Measurements from ENCODE around the gene LAG3.
A peak's percentile ranks its signal among the peaks of the same experiment; 100 is the strongest.

LAG3 gene

GRCh38 chr12:6771509-6772330, 600 bp upstream of the LAG3 start:
- Histone ChIP-seq H3K36me3 (ENCODE audit: control insufficient read depth in 2 of 2, insufficient read depth in 2 of 2, low read length in 2 of 2) (peaks cover 0 to 2% of the 10 kb centered on the region in 2 donors), H3K27ac (ENCODE audit: low read depth in 2 of 2, low read length in 2 of 2) (peak overlapping the region in 1 of 2 donors; percentile 58), H3K27me3 (ENCODE audit: control insufficient read depth in 2 of 2, insufficient read depth in 2 of 2, low read length in 2 of 2) (peaks cover 0 to 2% of the 10 kb centered on the region in 2 donors), H3K9ac (ENCODE audit: low read depth in 1 of 2, low read length in 2 of 2) (no peak overlapping the region), H3K4me1 (ENCODE audit: control insufficient read depth in 2 of 2, insufficient read depth in 2 of 2, low read length in 2 of 2) (peaks cover 26 to 31% of the 10 kb centered on the region in 2 donors), H3K9me3 (ENCODE audit: control insufficient read depth in 2 of 2, low read length in 2 of 2) (no peaks in the 10 kb centered on the region), H3K4me3 (ENCODE audit: low read length in 2 of 2) (no peak overlapping the region)

GRCh38 chr12:6772726-6773589, 638 bp downstream of the LAG3 start:
- Histone ChIP-seq H3K27me3 (ENCODE audit: control insufficient read depth in 2 of 2, insufficient read depth in 2 of 2, low read length in 2 of 2) (peaks cover 0 to 2% of the 10 kb centered on the region in 2 donors), H3K4me1 (ENCODE audit: control insufficient read depth in 2 of 2, insufficient read depth in 2 of 2, low read length in 2 of 2) (peaks cover 21 to 26% of the 10 kb centered on the region in 2 donors), H3K27ac (ENCODE audit: low read depth in 2 of 2, low read length in 2 of 2) (peak overlapping the region in 1 of 2 donors; percentile 58), H3K9ac (ENCODE audit: low read depth in 1 of 2, low read length in 2 of 2) (no peak overlapping the region), H3K36me3 (ENCODE audit: control insufficient read depth in 2 of 2, insufficient read depth in 2 of 2, low read length in 2 of 2) (peaks cover 0 to 2% of the 10 kb centered on the region in 2 donors), H3K4me3 (ENCODE audit: low read length in 2 of 2) (peak overlapping the region; percentile 2 to 53), H3K9me3 (ENCODE audit: control insufficient read depth in 2 of 2, low read length in 2 of 2) (no peaks in the 10 kb centered on the region)

DNA sequence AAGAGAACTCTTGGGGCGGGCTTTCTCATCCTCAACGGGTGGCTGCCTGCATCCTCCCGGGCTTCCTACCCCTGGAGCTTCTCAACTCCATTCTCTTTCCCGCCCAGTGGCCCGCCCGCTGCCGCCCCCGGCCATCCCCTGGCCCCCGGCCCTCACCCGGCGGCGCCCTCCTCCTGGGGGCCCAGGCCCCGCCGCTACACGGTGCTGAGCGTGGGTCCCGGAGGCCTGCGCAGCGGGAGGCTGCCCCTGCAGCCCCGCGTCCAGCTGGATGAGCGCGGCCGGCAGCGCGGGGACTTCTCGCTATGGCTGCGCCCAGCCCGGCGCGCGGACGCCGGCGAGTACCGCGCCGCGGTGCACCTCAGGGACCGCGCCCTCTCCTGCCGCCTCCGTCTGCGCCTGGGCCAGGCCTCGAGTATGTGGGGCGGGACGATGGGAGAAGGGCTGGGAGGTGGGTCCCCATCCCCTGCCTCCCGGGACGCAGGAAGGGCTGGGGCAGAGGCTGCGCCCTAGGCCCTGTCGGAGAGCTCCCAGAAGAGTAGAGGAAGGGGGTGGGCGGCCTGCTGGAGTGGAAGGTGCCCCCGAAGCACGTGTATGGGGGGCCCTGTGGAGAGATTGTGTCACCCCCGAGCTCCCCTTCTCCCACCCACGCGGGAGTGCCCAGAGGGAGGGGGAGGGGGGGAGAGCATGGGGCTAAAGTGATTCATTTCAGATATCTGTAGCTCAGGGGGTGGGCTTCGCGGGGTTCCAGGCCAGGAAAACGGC, 1.5 kb downstream of the LAG3 start:
- Histone ChIP-seq H3K27me3 (ENCODE audit: control insufficient read depth in 2 of 2, insufficient read depth in 2 of 2, low read length in 2 of 2) (peaks cover 0 to 2% of the 10 kb centered on the region in 2 donors), H3K27ac (ENCODE audit: low read depth in 2 of 2, low read length in 2 of 2) (peak overlapping the region in 1 of 2 donors; percentile 5), H3K9me3 (ENCODE audit: control insufficient read depth in 2 of 2, low read length in 2 of 2) (no peaks in the 10 kb centered on the region), H3K4me3 (ENCODE audit: low read length in 2 of 2) (peak overlapping the region; percentile 2 to 53), H3K4me1 (ENCODE audit: control insufficient read depth in 2 of 2, insufficient read depth in 2 of 2, low read length in 2 of 2) (peaks cover 18 to 21% of the 10 kb centered on the region in 2 donors), H3K9ac (ENCODE audit: low read depth in 1 of 2, low read length in 2 of 2) (peak overlapping the region in 1 of 2 donors; percentile 1), H3K36me3 (ENCODE audit: control insufficient read depth in 2 of 2, insufficient read depth in 2 of 2, low read length in 2 of 2) (peaks cover 0 to 2% of the 10 kb centered on the region in 2 donors)

- peak overlapping the region in 1 of 2 donors; percentile 8 for H3K9ac ChIP-seq (ENCODE audit: low read depth in 1 of 2, low read length in 2 of 2)
- H3K4me1 ChIP-seq (ENCODE audit: control insufficient read depth in 2 of 2, insufficient read depth in 2 of 2, low read length in 2 of 2), result peaks cover 19 to 20% of the 10 kb centered on the region in 2 donors
- peaks cover 0 to 2% of the 10 kb centered on the region in 2 donors for H3K36me3 ChIP-seq (ENCODE audit: control insufficient read depth in 2 of 2, insufficient read depth in 2 of 2, low read length in 2 of 2)
- peak overlapping the region in 1 of 2 donors; percentile 38 for H3K27ac ChIP-seq (ENCODE audit: low read depth in 2 of 2, low read length in 2 of 2)
- no peaks in the 10 kb centered on the region for H3K9me3 ChIP-seq (ENCODE audit: control insufficient read depth in 2 of 2, low read length in 2 of 2)
- peaks cover 0 to 2% of the 10 kb centered on the region in 2 donors for H3K27me3 ChIP-seq (ENCODE audit: control insufficient read depth in 2 of 2, insufficient read depth in 2 of 2, low read length in 2 of 2)
- H3K4me3 ChIP-seq (ENCODE audit: low read length in 2 of 2), result no peak overlapping the region
These were observed 2.3 kb downstream of the LAG3 start for GRCh38 chr12:6774499-6775062.

- Histone ChIP-seq H3K4me1 (ENCODE audit: control insufficient read depth in 2 of 2, insufficient read depth in 2 of 2, low read length in 2 of 2) (peaks cover 19 to 21% of the 10 kb centered on the region in 2 donors), H3K27ac (ENCODE audit: low read depth in 2 of 2, low read length in 2 of 2) (peak overlapping the region in 1 of 2 donors; percentile 38), H3K4me3 (ENCODE audit: low read length in 2 of 2) (no peak overlapping the region), H3K36me3 (ENCODE audit: control insufficient read depth in 2 of 2, insufficient read depth in 2 of 2, low read length in 2 of 2) (peaks cover 0 to 2% of the 10 kb centered on the region in 2 donors), H3K27me3 (ENCODE audit: control insufficient read depth in 2 of 2, insufficient read depth in 2 of 2, low read length in 2 of 2) (peaks cover 0 to 2% of the 10 kb centered on the region in 2 donors), H3K9ac (ENCODE audit: low read depth in 1 of 2, low read length in 2 of 2) (no peak overlapping the region), H3K9me3 (ENCODE audit: control insufficient read depth in 2 of 2, low read length in 2 of 2) (no peaks in the 10 kb centered on the region)
These were observed 3.2 kb downstream of the LAG3 start for GRCh38 chr12:6775185-6776174.

- Histone ChIP-seq H3K9me3 (ENCODE audit: control insufficient read depth in 2 of 2, low read length in 2 of 2) (no peaks in the 10 kb centered on the region), H3K27ac (ENCODE audit: low read depth in 2 of 2, low read length in 2 of 2) (no peak overlapping the region), H3K4me3 (ENCODE audit: low read length in 2 of 2) (no peak overlapping the region), H3K9ac (ENCODE audit: low read depth in 1 of 2, low read length in 2 of 2) (no peak overlapping the region), H3K36me3 (ENCODE audit: control insufficient read depth in 2 of 2, insufficient read depth in 2 of 2, low read length in 2 of 2) (no peaks in the 10 kb centered on the region), H3K4me1 (ENCODE audit: control insufficient read depth in 2 of 2, insufficient read depth in 2 of 2, low read length in 2 of 2) (peaks cover 17 to 19% of the 10 kb centered on the region in 2 donors), H3K27me3 (ENCODE audit: control insufficient read depth in 2 of 2, insufficient read depth in 2 of 2, low read length in 2 of 2) (no peaks in the 10 kb centered on the region)
These were observed 5.1 kb downstream of the LAG3 start for GRCh38 chr12:6777386-6777785.

DNA sequence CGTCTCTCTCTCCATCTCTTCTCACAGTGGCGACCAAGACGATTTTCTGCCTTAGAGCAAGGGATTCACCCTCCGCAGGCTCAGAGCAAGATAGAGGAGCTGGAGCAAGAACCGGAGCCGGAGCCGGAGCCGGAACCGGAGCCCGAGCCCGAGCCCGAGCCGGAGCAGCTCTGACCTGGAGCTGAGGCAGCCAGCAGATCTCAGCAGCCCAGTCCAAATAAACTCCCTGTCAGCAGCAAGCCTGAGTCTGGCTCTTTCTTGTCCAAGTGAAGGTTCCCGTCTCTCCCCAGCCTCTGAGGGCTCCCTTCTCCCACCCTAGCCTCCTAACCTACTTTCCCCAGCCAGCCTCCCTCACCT, 5.9 kb downstream of the LAG3 start:
- Histone ChIP-seq H3K27me3 (ENCODE audit: control insufficient read depth in 2 of 2, insufficient read depth in 2 of 2, low read length in 2 of 2) (no peaks in the 10 kb centered on the region), H3K4me1 (ENCODE audit: control insufficient read depth in 2 of 2, insufficient read depth in 2 of 2, low read length in 2 of 2) (peaks cover 17 to 19% of the 10 kb centered on the region in 2 donors), H3K27ac (ENCODE audit: low read depth in 2 of 2, low read length in 2 of 2) (peak overlapping the region; percentile 17 to 68), H3K9me3 (ENCODE audit: control insufficient read depth in 2 of 2, low read length in 2 of 2) (no peaks in the 10 kb centered on the region), H3K4me3 (ENCODE audit: low read length in 2 of 2) (peak overlapping the region; percentile 71), H3K9ac (ENCODE audit: low read depth in 1 of 2, low read length in 2 of 2) (peak overlapping the region in 1 of 2 donors; percentile 51), H3K36me3 (ENCODE audit: control insufficient read depth in 2 of 2, insufficient read depth in 2 of 2, low read length in 2 of 2) (no peaks in the 10 kb centered on the region)

GRCh38 chr12:6778574-6779550, 6.5 kb downstream of the LAG3 start:
- Histone ChIP-seq H3K4me3 (ENCODE audit: low read length in 2 of 2) (peak overlapping the region; percentile 71), H3K27me3 (ENCODE audit: control insufficient read depth in 2 of 2, insufficient read depth in 2 of 2, low read length in 2 of 2) (no peaks in the 10 kb centered on the region), H3K36me3 (ENCODE audit: control insufficient read depth in 2 of 2, insufficient read depth in 2 of 2, low read length in 2 of 2) (no peaks in the 10 kb centered on the region), H3K4me1 (ENCODE audit: control insufficient read depth in 2 of 2, insufficient read depth in 2 of 2, low read length in 2 of 2) (peaks cover 17 to 19% of the 10 kb centered on the region in 2 donors), H3K9ac (ENCODE audit: low read depth in 1 of 2, low read length in 2 of 2) (peak overlapping the region in 1 of 2 donors; percentile 51), H3K9me3 (ENCODE audit: control insufficient read depth in 2 of 2, low read length in 2 of 2) (no peaks in the 10 kb centered on the region), H3K27ac (ENCODE audit: low read depth in 2 of 2, low read length in 2 of 2) (peak overlapping the region; percentile 17 to 68)

All from mucosa of rectum (tissue), 2 donors.